Ovary (tissue), 9 donors: Measurements from ENCODE around the gene FNDC5. TPM values are rescaled to one million over a fixed set of nuclear protein-coding genes. Genes with fewer than 3 reads are reported as not detected.

Experiments
- polyA plus RNA-seq, 2 donors: library from polyadenylated mRNA; stranded (reverse); fragments of 200-250 nt in 1 of 2; fragments of 350-450 nt in 1 of 2; fragmentation: Illumina TruSeq in 1 of 2; extraction: RNeasy Lipid Tissue Mini Kit (QIAGEN cat#74804) in 1 of 2; gene quantifications; one replicate each; pipeline ENCODE4 v1.2.3, GENCODE V29; 2013 to 2014
- total RNA-seq, 7 donors: library from RNA; depleted of rRNA in 2 of 7; stranded (reverse); fragments of >200 nt in 2 of 7; fragmentation: NEBNext Ultra II Directional in 3 of 7; extraction: Animal tissue kit (Norgen Biotek cat#: 25700) in 3 of 7; gene quantifications; one replicate each; pipeline versions ENCODE4 v1.1.0 to v1.2.4, GENCODE V29; 2016 to 2023
- donor health status: DM: no; HTN: no; CAD: no; lungs with moderate emphysema.
- donor health status: DM: no; HTN: no; CAD: no.
- donor health status: Bipolar disorder and iron deficiency.
- donor health status: DM: yes; HTN: yes; CAD: no.
- donor health status: DM: no; HTN: no; CAD: no.
- donor health status: DM: yes; HTN: yes; CAD: no.

FNDC5 gene
- total and polyA plus RNA-seq, 9 donors = 4.2 to 25.4 (median 12.1) TPM

Other genes starting within 250 kb of the FNDC5 start
- gene ZBTB8OS, start 220.4 kb downstream of the FNDC5 start, total RNA-seq = 10 to 100 TPM; 20.1 to 37.0 (median 27.8) TPM
- 10 to 100 TPM; 20.9 to 25.5 TPM for gene ZBTB8OS, start 220.4 kb downstream of the FNDC5 start, polyA plus RNA-seq
- 100 to 1,000 TPM in 6 of 7 donors, 10 to 100 TPM in 1; 86.3 to 223 (median 191) TPM for gene RBBP4, start 219.7 kb downstream of the FNDC5 start, total RNA-seq
- 100 to 1,000 TPM in 1 of 2 donors, 10 to 100 TPM in 1; 78.2 to 117 TPM for gene RBBP4, start 219.7 kb downstream of the FNDC5 start, polyA plus RNA-seq
- gene SYNC, start 168.1 kb downstream of the FNDC5 start, total RNA-seq = 10 to 100 TPM in 3 of 7 donors, 1 to 10 TPM in 4; 3.2 to 13.5 (median 9.8) TPM
- 10 to 100 TPM in 1 of 2 donors, 1 to 10 TPM in 1; 3.0 to 10.6 TPM for gene SYNC, start 168.1 kb downstream of the FNDC5 start, polyA plus RNA-seq
- 100 to 1,000 TPM in 1 of 7 donors, 10 to 100 TPM in 6; 19.8 to 272 (median 46.2) TPM for gene YARS1, start 53.6 kb downstream of the FNDC5 start, total RNA-seq
- 10 to 100 TPM; 23.6 to 95.2 TPM for gene YARS1, start 53.6 kb downstream of the FNDC5 start, polyA plus RNA-seq
- 10 to 100 TPM; 24.8 to 64.2 (median 42.6) TPM for gene S100PBP, start 53.3 kb downstream of the FNDC5 start, total RNA-seq
- 10 to 100 TPM; 18.1 to 47.0 TPM for gene S100PBP, start 53.3 kb downstream of the FNDC5 start, polyA plus RNA-seq
- gene HPCA, start 15.6 kb upstream of the FNDC5 start, total RNA-seq = 1 to 10 TPM in 1 of 7 donors, under 1 TPM in 5, not detected in 1; 0.37 to 1.0 (median 0.68) TPM
- under 1 TPM; 0.23 to 0.81 TPM for gene HPCA, start 15.6 kb upstream of the FNDC5 start, polyA plus RNA-seq
- gene TMEM54, start 30.5 kb upstream of the FNDC5 start, total RNA-seq = 10 to 100 TPM; 13.5 to 64.0 (median 23.9) TPM
- 10 to 100 TPM in 1 of 2 donors, under 1 TPM in 1; 0.85 to 23.3 TPM for gene TMEM54, start 30.5 kb upstream of the FNDC5 start, polyA plus RNA-seq
- gene RNF19B, start 93.9 kb upstream of the FNDC5 start, total RNA-seq = 10 to 100 TPM; 13.2 to 38.0 (median 15.0) TPM
- 10 to 100 TPM; 11.2 to 18.9 TPM for gene RNF19B, start 93.9 kb upstream of the FNDC5 start, polyA plus RNA-seq
- 100 to 1,000 TPM in 5 of 7 donors, 10 to 100 TPM in 2; 92.2 to 135 (median 115) TPM for gene AK2, start 166.0 kb upstream of the FNDC5 start, total RNA-seq
- 100 to 1,000 TPM in 1 of 2 donors, 10 to 100 TPM in 1; 52.9 to 150 TPM for gene AK2, start 166.0 kb upstream of the FNDC5 start, polyA plus RNA-seq
- 10 to 100 TPM in 3 of 7 donors, 1 to 10 TPM in 4; 7.6 to 15.7 (median 9.5) TPM for gene AZIN2, start 210.2 kb upstream of the FNDC5 start, total RNA-seq
- gene AZIN2, start 210.2 kb upstream of the FNDC5 start, polyA plus RNA-seq = 1 to 10 TPM; 4.1 to 9.4 TPM